NCI-H748 treated with DMSO at 0.1 percent for 48 hours (cell line): ENCODE measurements around the gene OGT.
"Not testable (repeated sequence)": the region's sequence is repeated elsewhere in the genome, so short reads cannot be mapped to it uniquely, and the experiment has no call there.

Experiments
- DNase-seq: peaks from one replicate; lab custom pipeline; 2025; lab: John Stamatoyannopoulos, UW

Gene OGT

GRCh38 chrX:71586929-71587328 is 54.0 kb downstream of the OGT start:
- no peak for DNase-seq

- DNase-seq = not testable (repeated sequence)
Observed at GRCh38 chrX:71593210-71593609, 60.3 kb downstream of the OGT start.

- no peak for DNase-seq
Observed at GRCh38 chrX:71599965-71600364, 67.1 kb downstream of the OGT start.

DNA sequence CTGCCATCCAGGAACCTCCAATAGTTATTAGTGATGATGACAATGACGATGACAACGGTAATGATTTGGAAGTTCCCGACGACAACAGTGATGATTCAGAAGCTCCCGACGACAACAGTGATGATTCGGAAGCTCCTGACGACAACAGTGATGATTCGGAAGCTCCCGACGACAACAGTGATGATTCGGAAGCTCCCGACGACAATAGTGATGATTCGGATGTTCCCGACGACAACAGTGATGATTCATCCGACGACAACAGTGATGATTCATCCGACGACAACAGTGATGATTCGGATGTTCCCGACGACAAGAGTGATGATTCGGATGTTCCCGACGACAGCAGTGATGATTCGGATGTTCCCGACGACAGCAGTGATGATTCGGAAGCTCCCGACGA is 70.7 kb downstream of the OGT start:
- DNase-seq = no peak

GRCh38 chrX:71604141-71604540 is 71.2 kb downstream of the OGT start:
- no peak for DNase-seq

DNA sequence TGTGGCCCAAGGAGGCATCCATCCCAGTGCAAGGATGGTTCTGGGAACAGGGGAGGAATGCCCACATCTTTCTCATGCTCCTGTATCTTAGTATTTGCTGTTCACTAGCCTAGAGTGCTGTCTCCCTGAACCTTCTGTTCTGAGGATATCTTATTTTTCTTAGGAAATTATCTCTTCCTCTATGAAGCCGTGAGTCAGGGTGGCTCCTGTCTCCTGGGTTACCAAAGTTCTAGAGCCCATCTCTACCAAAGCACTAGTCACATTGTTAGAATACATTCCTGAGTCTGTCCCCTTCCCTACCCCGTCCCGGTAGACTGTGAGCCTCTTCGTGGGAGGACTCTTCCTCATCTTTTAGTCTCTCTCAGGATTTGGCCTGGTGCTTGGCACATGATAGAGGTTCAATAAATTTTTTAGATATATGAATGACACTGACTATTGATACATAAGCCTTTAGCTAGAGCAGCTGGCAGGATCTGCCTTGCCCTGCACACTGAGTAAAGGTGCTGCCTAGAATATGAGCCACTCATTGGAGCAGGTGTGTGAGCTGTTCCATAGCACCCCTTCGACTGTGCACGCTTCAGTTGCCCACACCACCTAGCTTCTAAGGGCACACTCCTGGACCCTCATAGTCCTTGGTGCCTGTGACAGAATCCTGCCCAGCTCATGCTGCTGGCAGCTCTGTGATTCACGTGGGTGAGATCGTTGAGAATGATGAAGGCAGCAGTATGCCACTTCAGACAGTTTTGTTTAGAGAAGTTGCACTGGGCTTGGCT is 72.1 kb downstream of the OGT start:
- DNase-seq = no peak

DNA sequence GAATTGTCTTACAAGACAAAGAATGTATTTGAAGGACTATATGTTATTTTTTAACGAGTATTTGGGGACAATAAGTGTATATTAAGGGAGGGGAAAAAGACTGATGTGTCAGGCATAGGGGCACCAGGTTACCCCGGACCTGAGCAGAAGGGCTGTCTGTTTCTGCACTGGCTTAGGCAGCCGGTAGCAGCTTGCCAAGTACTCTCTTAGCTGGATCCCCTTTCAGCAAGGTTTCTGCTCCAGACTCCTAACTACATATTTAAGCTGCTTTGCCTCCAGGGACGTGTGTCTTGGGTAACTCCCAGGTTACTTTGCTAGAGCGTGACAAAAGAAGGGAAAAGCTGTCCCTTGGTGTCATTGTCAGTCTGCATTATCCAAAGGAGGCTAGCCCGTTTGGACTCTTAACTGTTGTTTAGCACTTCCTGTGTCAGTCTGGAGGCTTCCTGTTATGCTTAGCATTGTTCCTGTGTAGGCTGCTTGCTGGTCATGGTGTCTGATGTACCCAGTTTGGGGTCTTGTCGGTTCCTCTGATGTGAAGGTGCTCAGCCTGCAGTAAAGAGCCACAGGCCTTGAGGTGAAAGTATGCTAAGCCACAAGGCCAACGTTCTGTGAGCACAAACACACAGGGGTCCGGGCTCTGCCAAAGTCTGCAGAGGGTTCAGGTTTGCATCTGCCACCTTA is 73.8 kb downstream of the OGT start:
- DNase-seq = no peak

- DNase-seq = no peak
Observed at GRCh38 chrX:71607488-71607887, 74.6 kb downstream of the OGT start.

DNA sequence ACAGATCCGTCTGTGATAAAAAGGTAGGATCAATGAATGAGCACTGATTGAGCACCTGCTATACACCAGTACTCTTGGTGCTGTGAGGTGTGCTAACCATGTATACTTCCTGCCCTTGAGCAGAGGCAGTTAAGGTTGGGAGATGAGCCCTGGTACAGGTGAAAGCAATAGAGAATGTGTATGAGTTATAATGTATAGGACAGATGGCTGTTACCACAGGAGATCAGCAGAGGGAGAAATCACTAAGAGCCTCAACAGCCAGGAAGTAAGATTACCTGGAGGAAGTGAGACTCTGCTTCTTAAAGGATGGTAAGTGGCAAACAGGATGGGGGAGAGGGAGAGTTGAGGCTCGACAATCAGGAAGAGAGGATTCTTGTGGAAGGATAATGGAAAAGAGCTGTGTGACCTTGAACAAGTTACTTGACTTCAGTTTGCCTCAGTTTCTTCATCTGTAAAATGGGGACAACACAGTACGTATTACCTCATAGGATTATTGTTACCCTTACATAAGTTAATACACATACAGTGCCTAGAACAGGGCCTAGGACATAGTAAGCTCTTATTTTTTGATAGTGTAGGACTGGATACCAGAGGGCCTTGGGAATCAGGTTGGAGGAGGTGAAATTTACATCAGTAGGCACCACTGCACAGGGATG is 76.3 kb downstream of the OGT start:
- no peak for DNase-seq

- DNase-seq = not testable (repeated sequence)
Observed at GRCh38 chrX:71611736-71612135, 78.8 kb downstream of the OGT start.

- DNase-seq = no peak
Observed at GRCh38 chrX:71612256-71612655, 79.4 kb downstream of the OGT start.

- DNase-seq = no peak
Observed at GRCh38 chrX:71615056-71615455, 82.2 kb downstream of the OGT start.

DNA sequence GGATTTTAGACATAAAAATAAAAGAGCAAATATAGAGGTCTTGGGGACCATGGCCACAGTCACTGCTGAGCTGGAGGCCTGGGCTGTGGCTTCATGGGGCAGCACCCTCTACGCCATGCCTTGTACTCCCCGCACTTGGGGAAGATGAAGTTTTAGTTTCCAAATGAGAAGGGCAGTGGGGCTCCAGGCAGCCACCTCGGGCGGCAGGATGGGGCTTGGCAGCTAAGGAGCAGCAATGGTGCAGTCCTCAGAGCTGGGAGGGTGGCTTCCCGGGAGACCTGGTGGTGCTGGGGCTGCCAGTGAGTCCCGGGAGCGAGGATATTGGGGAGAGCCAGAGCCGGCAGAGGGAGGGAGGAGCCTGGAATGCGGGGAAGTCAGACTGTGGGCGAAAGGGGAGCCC is 83.0 kb downstream of the OGT start:
- no peak for DNase-seq

GRCh38 chrX:71616672-71617529 is 84.0 kb downstream of the OGT start:
- no peak for DNase-seq

GRCh38 chrX:71617742-71618141 is 84.8 kb downstream of the OGT start:
- no peak for DNase-seq

DNA sequence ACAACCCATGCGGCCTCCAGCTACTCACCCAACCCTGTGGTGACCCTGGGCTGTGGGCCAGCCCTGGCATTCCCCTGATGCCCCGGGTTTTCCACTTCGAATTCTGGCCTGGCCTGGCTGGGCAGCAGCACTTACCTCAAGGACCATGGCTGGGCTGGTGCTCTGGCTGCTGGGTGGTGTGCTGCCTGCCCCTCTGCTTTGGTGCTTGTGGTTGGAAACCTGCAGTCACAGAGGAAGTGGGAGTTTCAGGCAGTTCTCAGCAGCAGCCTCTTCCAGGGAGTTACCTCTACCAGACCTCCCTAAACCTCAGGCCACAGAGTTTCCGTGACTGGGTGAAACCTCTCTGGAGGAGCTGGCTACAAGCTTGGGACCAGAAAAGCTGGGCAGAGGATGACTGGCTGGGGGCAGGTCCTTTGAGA is 85.4 kb downstream of the OGT start, which contains the start of gene CXCR3:
Gene CXCR3, minus strand, starts transcription at position 209 of the 419 bp plus-strand sequence. Its CDS starts 62 bp downstream, at position 147.
- DNase-seq = no peak

GRCh38 chrX:71618787-71619186 is 85.9 kb downstream of the OGT start:
- no peak for DNase-seq

DNA sequence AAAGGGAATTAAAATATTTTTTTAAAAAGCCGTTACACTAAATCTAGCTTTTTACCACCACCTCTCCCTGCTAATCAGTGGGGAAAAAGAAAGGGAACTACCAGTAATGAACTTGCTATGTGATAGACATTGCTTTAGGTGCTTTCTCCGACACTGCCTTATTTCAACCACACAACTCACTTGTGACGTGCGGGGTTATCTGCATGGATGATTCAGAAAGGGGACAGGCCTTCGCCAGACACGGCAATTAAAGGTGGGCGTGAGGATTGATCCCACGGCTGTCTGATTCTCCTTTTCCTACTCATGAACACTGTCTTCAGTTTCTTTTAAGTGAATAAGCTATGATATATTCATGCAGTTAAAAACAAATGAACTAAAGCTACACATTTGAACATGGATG is 86.3 kb downstream of the OGT start:
- DNase-seq = no peak

- DNase-seq = no peak
Observed at GRCh38 chrX:71619986-71620385, 87.1 kb downstream of the OGT start.

GRCh38 chrX:71621603-71622002 is 88.7 kb downstream of the OGT start:
- DNase-seq = no peak

DNA sequence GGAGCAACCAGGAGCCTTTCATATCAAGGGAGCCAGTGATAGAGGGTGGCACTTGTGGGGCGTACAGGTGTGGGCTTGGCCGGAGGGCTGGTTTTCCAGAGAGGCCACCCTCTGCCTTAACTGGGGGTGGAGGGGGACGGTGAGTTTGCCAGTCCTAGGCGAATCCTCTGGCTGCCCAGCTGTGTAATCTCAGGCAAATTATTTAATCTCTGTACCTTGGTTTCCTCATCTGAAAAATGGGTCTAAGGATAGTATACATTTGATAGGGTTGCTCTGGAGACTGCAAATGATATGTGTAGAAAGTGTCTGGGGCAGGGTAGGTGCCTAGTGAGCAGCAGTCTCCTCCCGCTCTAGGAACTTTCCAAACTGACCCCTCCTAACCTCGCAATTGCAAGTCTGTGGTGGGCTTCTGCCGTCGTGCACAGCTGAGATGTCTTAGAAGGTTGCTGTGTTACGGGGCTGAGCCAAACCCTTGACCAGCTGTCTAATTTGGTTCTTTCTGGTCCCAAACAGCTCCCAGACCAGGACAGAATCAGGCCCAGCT is 89.2 kb downstream of the OGT start:
- no peak for DNase-seq
